Superior temporal gyrus (tissue), 1 donor: ENCODE measurements around the gene ADAMTS16.

Experiments used
- DNase-seq: peaks from one replicate; pipeline ENCODE4 v3.0.0-alpha.2; 2016; ENCODE audit errors: extremely low spot score

The ADAMTS16 gene

GRCh38 chr5:5144441-5144840 is 4.3 kb downstream of the ADAMTS16 start:
- no peak for DNase-seq

GRCh38 chr5:5145651-5146529 is 5.8 kb downstream of the ADAMTS16 start:
- DNase-seq = no peak

- DNase-seq = no peak
Observed at GRCh38 chr5:5146530-5147160, 6.5 kb downstream of the ADAMTS16 start.

GRCh38 chr5:5149154-5149553 is 9.0 kb downstream of the ADAMTS16 start:
- no peak for DNase-seq

- no peak for DNase-seq
Observed at GRCh38 chr5:5150667-5151066, 10.5 kb downstream of the ADAMTS16 start.

- DNase-seq = no peak
Observed at GRCh38 chr5:5154733-5155132, 14.6 kb downstream of the ADAMTS16 start.

- DNase-seq = no peak
Observed at GRCh38 chr5:5155617-5156016, 15.5 kb downstream of the ADAMTS16 start.

GRCh38 chr5:5156471-5157082 is 16.4 kb downstream of the ADAMTS16 start:
- DNase-seq = no peak

GRCh38 chr5:5158472-5158895 is 18.4 kb downstream of the ADAMTS16 start:
- DNase-seq = no peak

GRCh38 chr5:5159282-5160103 is 19.4 kb downstream of the ADAMTS16 start:
- no peak for DNase-seq

GRCh38 chr5:5164163-5164562 is 24.0 kb downstream of the ADAMTS16 start:
- DNase-seq = no peak

GRCh38 chr5:5165541-5166002 is 25.4 kb downstream of the ADAMTS16 start:
- DNase-seq = no peak

GRCh38 chr5:5169466-5169865 is 29.3 kb downstream of the ADAMTS16 start:
- DNase-seq = no peak

GRCh38 chr5:5178136-5178535 is 38.0 kb downstream of the ADAMTS16 start:
- DNase-seq = no peak

GRCh38 chr5:5178580-5178979 is 38.5 kb downstream of the ADAMTS16 start:
- no peak for DNase-seq

GRCh38 chr5:5179079-5179478 is 38.9 kb downstream of the ADAMTS16 start:
- DNase-seq = no peak

GRCh38 chr5:5179597-5179996 is 39.5 kb downstream of the ADAMTS16 start:
- DNase-seq = no peak

- DNase-seq = no peak
Observed at GRCh38 chr5:5181650-5182324, 41.7 kb downstream of the ADAMTS16 start.

GRCh38 chr5:5182508-5183188 is 42.5 kb downstream of the ADAMTS16 start:
- DNase-seq = no peak

- no peak for DNase-seq
Observed at GRCh38 chr5:5183189-5183699, 43.1 kb downstream of the ADAMTS16 start.
